OCI-LY3 (cell line): ENCODE measurements around the gene SCGB1C1.

Source experiments
- H2AFZ ChIP-seq: fragments of 200-600, 300-600 bp; shearing (Covaris generic); 2 replicates; pipeline ENCODE4 v1.6.0; 2014; ENCODE audit warnings: antibody characterized with exemption, low read depth, low read length
- H3K27ac ChIP-seq: fragments of 200-600, 300-600 bp; sonication (generic); 2 replicates; pipeline ENCODE4 v1.5.1; 2014; ENCODE audit warnings: mild to moderate bottlenecking, low read length, moderate library complexity, mixed read lengths
- H3K27me3 ChIP-seq: fragments of 200-600, 300-600 bp; sonication (generic); 2 replicates; pipeline ENCODE4 v1.6.1; 2014; ENCODE audit warnings: low read depth, low read length, mixed read lengths
- H3K36me3 ChIP-seq: fragments of 200-600, 300-600 bp; sonication (generic); replicated peaks from 2 replicates; pipeline ENCODE3; 2014; ENCODE audit warnings: low read depth, low read length, mixed read lengths
- H3K4me1 ChIP-seq: fragments of 300-600, 200-600 bp; sonication (generic); 2 replicates; pipeline ENCODE4 v1.6.1; 2014; ENCODE audit warnings: low read length, mixed read lengths
- H3K4me2 ChIP-seq: fragments of 200-600, 300-600 bp; sonication (generic); 2 replicates; pipeline ENCODE4 v1.6.1; 2014; ENCODE audit warnings: low read length, mixed read lengths
- H3K4me3 ChIP-seq: fragments of 300-600, 200-600 bp; sonication (generic); 2 replicates; pipeline ENCODE4 v1.5.1; 2014; ENCODE audit warnings: antibody characterized with exemption, mild to moderate bottlenecking, low read length, moderate library complexity
- H3K79me2 ChIP-seq: fragments of 300-600, 200-600 bp; shearing (Covaris generic); 2 replicates; pipeline ENCODE4 v1.6.1; 2014; ENCODE audit warnings: mild to moderate bottlenecking, low read length, mixed read lengths
- H3K9ac ChIP-seq: fragments of 300-600, 200-600 bp; shearing (Covaris generic); 2 replicates; pipeline ENCODE4 v1.6.0; 2014; ENCODE audit warnings: mild to moderate bottlenecking, low read length, moderate library complexity
- H3K9me3 ChIP-seq: fragments of 200-600, 300-600 bp; shearing (Covaris generic); 2 replicates; pipeline ENCODE4 v1.6.1; 2014; ENCODE audit warnings: low read length, mixed read lengths; ENCODE audit not compliant: insufficient read depth
- H4K20me1 ChIP-seq: fragments of 200-600, 300-600 bp; sonication (generic); 2 replicates; pipeline ENCODE4 v1.6.1; 2016; ENCODE audit warnings: low read length, mixed read lengths; ENCODE audit not compliant: insufficient read depth
- CTCF ChIP-seq: fragments of 200-600, 300-600 bp; sonication (generic); IDR thresholded peaks from 2 replicates; pipeline ENCODE4 v1.5.1; 2014; ENCODE audit warnings: antibody characterized with exemption, low read length, low read depth
- EZH2phosphoT487 ChIP-seq: fragments of 200-600 bp; shearing (Covaris generic); IDR thresholded peaks from 2 replicates; pipeline ENCODE4 v1.6.1; 2018; ENCODE audit warnings: antibody characterized with exemption, mixed run types, low read depth

SCGB1C1 gene

GRCh38 chr11:200224-201003 lies 7.5 kb downstream of the SCGB1C1 start:
- Histone ChIP-seq H3K9me3 (no peaks in the 10 kb centered on the region), H2AFZ (no peak overlapping the region), H4K20me1 (0 out of 2 replicates have a peak, but pooled peaks cover 6% of the 10 kb centered on the region), H3K4me2 (no peak overlapping the region), H3K4me1 (0 out of 2 replicates have a peak, but pooled peaks cover 4% of the 10 kb centered on the region), H3K36me3 (peaks cover 18% of the 10 kb centered on the region), H3K27me3 (no peaks in the 10 kb centered on the region), H3K9ac (no peak overlapping the region), H3K79me2 (peaks cover 7% of the 10 kb centered on the region), H3K27ac (no peak overlapping the region), H3K4me3 (no peak overlapping the region)
- no peak for TF ChIP-seq CTCF
- no peak for TF ChIP-seq EZH2phosphoT487

GRCh38 chr11:201966-202365 lies 9.1 kb downstream of the SCGB1C1 start:
- no peak overlapping the region for H2AFZ ChIP-seq
- H3K9me3 ChIP-seq, result no peaks in the 10 kb centered on the region
- H3K27me3 ChIP-seq, result no peaks in the 10 kb centered on the region
- H3K4me3 ChIP-seq, result no peak overlapping the region
- peaks cover 16% of the 10 kb centered on the region for H4K20me1 ChIP-seq
- H3K36me3 ChIP-seq, result peaks cover 19% of the 10 kb centered on the region
- TF ChIP-seq CTCF (no peak), EZH2phosphoT487 (no peak)
- H3K79me2 ChIP-seq, result peaks cover 22% of the 10 kb centered on the region
- H3K9ac ChIP-seq, result no peak overlapping the region
- H3K27ac ChIP-seq, result no peak overlapping the region
- H3K4me1 ChIP-seq, result peaks cover 12% of the 10 kb centered on the region
- no peak overlapping the region for H3K4me2 ChIP-seq

GRCh38 chr11:202490-202889 lies 9.6 kb downstream of the SCGB1C1 start:
- Histone ChIP-seq H3K27me3 (no peaks in the 10 kb centered on the region), H3K9me3 (no peaks in the 10 kb centered on the region), H2AFZ (no peak overlapping the region), H3K4me1 (peaks cover 12% of the 10 kb centered on the region), H3K27ac (no peak overlapping the region), H3K4me3 (no peak overlapping the region), H3K4me2 (no peak overlapping the region), H3K36me3 (peaks cover 19% of the 10 kb centered on the region), H3K79me2 (peaks cover 24% of the 10 kb centered on the region), H4K20me1 (peaks cover 16% of the 10 kb centered on the region), H3K9ac (no peak overlapping the region)
- TF ChIP-seq CTCF (no peak), EZH2phosphoT487 (no peak)

- no peak overlapping the region for H3K9ac ChIP-seq
- no peaks in the 10 kb centered on the region for H3K27me3 ChIP-seq
- no peak overlapping the region for H2AFZ ChIP-seq
- H4K20me1 ChIP-seq, result peaks cover 16% of the 10 kb centered on the region
- no peak overlapping the region for H3K4me2 ChIP-seq
- no peak overlapping the region for H3K27ac ChIP-seq
- peaks cover 19% of the 10 kb centered on the region for H3K36me3 ChIP-seq
- H3K4me1 ChIP-seq, result peaks cover 12% of the 10 kb centered on the region
- H3K4me3 ChIP-seq, result no peak overlapping the region
- peaks cover 29% of the 10 kb centered on the region for H3K79me2 ChIP-seq
- no peaks in the 10 kb centered on the region for H3K9me3 ChIP-seq
- TF ChIP-seq CTCF (no peak), EZH2phosphoT487 (no peak)
These were observed 10.4 kb downstream of the SCGB1C1 start for GRCh38 chr11:203056-203944.
